COLO668 (cell line): ENCODE results near the gene ROS1.
A peak's percentile ranks its signal among the peaks of the same experiment; 100 is the strongest.

Experiments used
- DNase-seq: peaks from one replicate; lab custom pipeline; 2025; ENCODE audit not compliant: unreplicated experiment; lab: John Stamatoyannopoulos, UW

Gene ROS1

GRCh38 chr6:117441824-117442264, 16.1 kb upstream of the ROS1 start:
- DNase-seq = no peak

- no peak for DNase-seq
Measured at GRCh38 chr6:117440706-117441525, 15.2 kb upstream of the ROS1 start.

GRCh38 chr6:117432273-117432672, 6.5 kb upstream of the ROS1 start:
- no peak for DNase-seq

GRCh38 chr6:117423754-117424153, 2.0 kb downstream of the ROS1 start:
- DNase-seq = no peak

- DNase-seq = no peak
Measured at GRCh38 chr6:117418320-117418719, 7.4 kb downstream of the ROS1 start.

GRCh38 chr6:117417851-117418250, 7.9 kb downstream of the ROS1 start:
- DNase-seq = no peak

- peak; percentile 1 for DNase-seq
Measured at GRCh38 chr6:117414770-117415169, 11.0 kb downstream of the ROS1 start.

GRCh38 chr6:117411474-117411873, 14.3 kb downstream of the ROS1 start:
- no peak for DNase-seq

GRCh38 chr6:117409863-117410262, 15.9 kb downstream of the ROS1 start:
- no peak for DNase-seq

GRCh38 chr6:117409420-117409819, 16.3 kb downstream of the ROS1 start:
- DNase-seq = no peak

- DNase-seq = no peak
Measured at GRCh38 chr6:117404548-117404947, 21.2 kb downstream of the ROS1 start.

GRCh38 chr6:117401799-117402198, 23.9 kb downstream of the ROS1 start:
- DNase-seq = no peak

- DNase-seq = no peak
Measured at GRCh38 chr6:117399924-117400323, 25.8 kb downstream of the ROS1 start.

- DNase-seq = no peak
Measured at GRCh38 chr6:117399126-117399525, 26.6 kb downstream of the ROS1 start.

- no peak for DNase-seq
Measured at GRCh38 chr6:117397536-117398227, 28.1 kb downstream of the ROS1 start.

- DNase-seq = no peak
Measured at GRCh38 chr6:117396228-117396627, 29.5 kb downstream of the ROS1 start.

GRCh38 chr6:117395164-117395563, 30.6 kb downstream of the ROS1 start:
- no peak for DNase-seq

- DNase-seq = no peak
Measured at GRCh38 chr6:117393045-117393444, 32.7 kb downstream of the ROS1 start.

- DNase-seq = no peak
Measured at GRCh38 chr6:117391874-117392583, 33.7 kb downstream of the ROS1 start.

- DNase-seq = no peak
Measured at GRCh38 chr6:117389227-117390057, 36.3 kb downstream of the ROS1 start.

- no peak for DNase-seq
Measured at GRCh38 chr6:117387454-117387974, 38.2 kb downstream of the ROS1 start.
